Naive B cell (primary cell): ENCODE results near the gene GNB5. TPM values are rescaled to one million over a fixed set of nuclear protein-coding genes. Genes with fewer than 3 reads are reported as not detected.

ENCODE experiments used
- ATAC-seq, 2 donors: fragments of 150-1000 bp; cut with Tn5 transposase; 2 replicates each; pipeline ENCODE4 v1.10.0; 2021; ENCODE audit warnings: low read depth in 2 of 2, mild to moderate bottlenecking in 2 of 2, moderate library complexity in 2 of 2
- DNase-seq: peaks from one replicate; pipeline ENCODE4 v3.0.0; 2022
- H3K27ac Mint-ChIP-seq, 6 donors: one replicate each; pipeline ENCODE4 v1.8.0; 2020 to 2022; ENCODE audit warnings: mild to moderate bottlenecking in 6 of 6, mixed read lengths in 6 of 6, moderate library complexity in 5 of 6, inconsistent platforms in 2 of 6
- H3K27me3 Mint-ChIP-seq, 3 donors: one replicate each; pipeline ENCODE4 v1.8.0; 2021 to 2022; ENCODE audit warnings: mixed read lengths in 3 of 3, mild to moderate bottlenecking in 1 of 3
- H3K36me3 Mint-ChIP-seq, 2 donors: one replicate each; pipeline ENCODE4 v1.8.0; 2020 to 2022; ENCODE audit warnings: mixed read lengths in 2 of 2, inconsistent platforms in 1 of 2, mild to moderate bottlenecking in 1 of 2
- H3K4me1 Mint-ChIP-seq, 3 donors: one replicate each; pipeline ENCODE4 v1.8.0; 2020 to 2022; ENCODE audit warnings: mixed read lengths in 3 of 3, inconsistent platforms in 1 of 3, mild to moderate bottlenecking in 1 of 3, moderate library complexity in 1 of 3
- H3K4me3 Mint-ChIP-seq, 8 donors: one replicate each; pipeline ENCODE4 v1.8.0; 2020 to 2022; ENCODE audit warnings: mild to moderate bottlenecking in 8 of 8, mixed read lengths in 8 of 8, moderate library complexity in 8 of 8, inconsistent platforms in 2 of 8
- H3K9me3 Mint-ChIP-seq, 7 donors: one replicate each; pipeline ENCODE4 v1.8.0; 2020 to 2022; ENCODE audit warnings: mixed read lengths in 7 of 7, mild to moderate bottlenecking in 5 of 7, inconsistent platforms in 2 of 7, moderate library complexity in 1 of 7
- polyA plus RNA-seq, 6 donors: library from polyadenylated mRNA; unstranded; fragments of 300-500 nt; fragmentation: Illumina TruSeq; gene quantifications; one replicate each; pipeline ENCODE4 v1.2.3, GENCODE V29; 2021; ENCODE audit warnings: low read depth in 6 of 6

The GNB5 gene
- polyA plus RNA-seq, 6 donors from 2014 or later: 76.9 to 103 (median 88.7) TPM

- H3K36me3 Mint-ChIP-seq: no peaks in the 10 kb centered on the region
- peaks cover 19 to 24% (median 23%) of the 10 kb centered on the region in 3 donors for H3K4me1 Mint-ChIP-seq
- H3K27me3 Mint-ChIP-seq: peaks cover 4 to 9% (median 9%) of the 10 kb centered on the region in 3 donors
- H3K27ac Mint-ChIP-seq: peak overlapping the region in 1 of 6 donors; percentile 1
- ATAC-seq: peak; percentile 80 to 86
- H3K9me3 Mint-ChIP-seq: no peaks in the 10 kb centered on the region
- peak; percentile 62 for DNase-seq
- no peak overlapping the region for H3K4me3 Mint-ChIP-seq
Measured at GRCh38 chr15:52078876-52079700, 112.1 kb downstream of the GNB5 start.

- no peaks in the 10 kb centered on the region for H3K9me3 Mint-ChIP-seq
Measured at GRCh38 chr15:52078197-52078875, 112.9 kb downstream of the GNB5 start.

DNA sequence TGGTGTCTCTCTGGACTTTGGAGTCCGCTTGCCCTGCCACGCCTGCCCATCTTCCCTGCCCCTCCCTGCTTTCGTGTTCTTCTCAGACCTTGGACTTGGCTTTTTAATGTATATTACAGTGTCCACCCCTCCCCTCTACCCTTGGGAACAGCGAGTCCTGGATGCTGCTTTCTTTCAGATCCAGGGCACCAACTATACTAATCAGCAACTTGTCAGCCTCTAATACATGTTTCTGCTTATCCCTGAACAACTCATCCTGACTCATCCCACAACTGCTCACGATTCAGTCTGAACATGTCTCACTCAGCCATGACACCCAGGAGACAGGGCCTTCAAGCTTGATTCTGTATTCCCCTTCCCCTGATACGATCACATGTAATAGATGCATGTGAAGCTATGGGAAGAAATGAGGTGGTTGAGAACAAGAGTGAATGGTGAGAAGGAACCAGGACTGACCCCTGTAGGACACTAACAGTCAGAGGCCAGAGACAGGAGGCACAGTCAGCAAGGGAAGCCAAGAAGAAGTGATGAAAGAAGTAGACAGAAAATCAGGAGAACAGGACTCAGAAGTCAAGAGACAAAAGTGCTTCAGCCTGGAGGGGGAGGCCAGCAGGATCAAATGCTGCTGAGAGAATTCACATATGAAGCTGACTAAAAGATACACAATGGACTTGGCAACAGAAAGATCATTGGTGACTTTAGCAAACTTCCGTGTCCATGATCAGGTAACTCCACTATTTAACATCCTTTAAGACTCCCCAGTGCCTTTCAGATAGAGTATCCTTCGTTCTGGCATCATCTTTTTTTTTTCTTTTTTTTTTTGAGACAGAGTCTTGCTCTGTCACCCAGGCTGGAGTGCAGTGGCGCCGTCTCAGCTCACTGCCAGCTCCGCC, 114.1 kb downstream of the GNB5 start:
- Mint-ChIP-seq H3K9me3 (no peaks in the 10 kb centered on the region), H3K4me1 (peaks cover 5 to 13% (median 12%) of the 10 kb centered on the region in 3 donors), H3K27me3 (peaks cover 4 to 9% (median 9%) of the 10 kb centered on the region in 3 donors), H3K36me3 (no peaks in the 10 kb centered on the region), H3K4me3 (no peak overlapping the region), H3K27ac (peak overlapping the region in 1 of 6 donors; percentile 12)
- no peak for ATAC-seq
- no peak for DNase-seq

More at GRCh38 chr15:52078197-52078875, 112.9 kb downstream of the GNB5 start:
- no peaks in the 10 kb centered on the region for H3K36me3 Mint-ChIP-seq
- DNase-seq (no peak), ATAC-seq (no peak)
- peaks cover 17 to 24% (median 23%) of the 10 kb centered on the region in 3 donors for H3K4me1 Mint-ChIP-seq
- H3K27me3 Mint-ChIP-seq: peaks cover 4 to 9% (median 9%) of the 10 kb centered on the region in 3 donors
- no peak overlapping the region for H3K27ac Mint-ChIP-seq
- H3K4me3 Mint-ChIP-seq: no peak overlapping the region

DNA sequence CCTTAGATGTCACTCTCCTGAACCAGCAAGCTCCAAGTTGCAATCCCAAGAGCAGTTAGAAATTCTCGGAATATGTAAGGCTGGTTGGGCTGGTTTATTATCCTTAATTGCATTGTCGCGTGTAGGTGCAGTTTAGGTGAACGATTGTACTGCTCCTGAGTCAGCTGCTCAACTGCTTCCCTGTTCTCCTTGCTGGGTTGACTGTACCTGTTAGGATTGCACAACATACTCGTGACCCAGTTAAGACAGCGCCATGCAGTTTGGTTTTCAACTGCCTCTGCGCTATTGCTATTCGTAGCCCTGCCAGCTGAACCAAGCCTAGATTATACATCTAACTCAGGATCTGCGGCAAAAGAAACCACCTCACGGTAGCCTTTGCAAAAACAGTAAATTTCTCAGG, 119.6 kb downstream of the GNB5 start:
- ATAC-seq (no peak), DNase-seq (no peak)
- Mint-ChIP-seq H3K4me1 (peaks cover 0 to 6% (median 4%) of the 10 kb centered on the region in 3 donors), H3K4me3 (no peak overlapping the region), H3K27ac (no peak overlapping the region), H3K27me3 (no peaks in the 10 kb centered on the region), H3K36me3 (no peaks in the 10 kb centered on the region), H3K9me3 (no peaks in the 10 kb centered on the region)

GRCh38 chr15:52069559-52069958, 121.6 kb downstream of the GNB5 start:
- H3K27me3 Mint-ChIP-seq: no peaks in the 10 kb centered on the region
- peaks cover 0 to 6% (median 4%) of the 10 kb centered on the region in 3 donors for H3K4me1 Mint-ChIP-seq
- no peak for DNase-seq
- no peak for ATAC-seq
- H3K27ac Mint-ChIP-seq: no peak overlapping the region
- H3K36me3 Mint-ChIP-seq: peaks cover under 1 to 3% of the 10 kb centered on the region in 2 donors
- no peak overlapping the region for H3K4me3 Mint-ChIP-seq
- no peaks in the 10 kb centered on the region for H3K9me3 Mint-ChIP-seq

GRCh38 chr15:52068004-52068615, 123.1 kb downstream of the GNB5 start:
- Mint-ChIP-seq H3K9me3 (no peaks in the 10 kb centered on the region), H3K27me3 (no peaks in the 10 kb centered on the region), H3K4me3 (no peak overlapping the region), H3K27ac (peak overlapping the region in 1 of 6 donors; percentile 6), H3K4me1 (peaks cover 0 to 6% (median 4%) of the 10 kb centered on the region in 3 donors), H3K36me3 (peaks cover 15 to 18% of the 10 kb centered on the region in 2 donors)
- DNase-seq (no peak), ATAC-seq (no peak)

DNA sequence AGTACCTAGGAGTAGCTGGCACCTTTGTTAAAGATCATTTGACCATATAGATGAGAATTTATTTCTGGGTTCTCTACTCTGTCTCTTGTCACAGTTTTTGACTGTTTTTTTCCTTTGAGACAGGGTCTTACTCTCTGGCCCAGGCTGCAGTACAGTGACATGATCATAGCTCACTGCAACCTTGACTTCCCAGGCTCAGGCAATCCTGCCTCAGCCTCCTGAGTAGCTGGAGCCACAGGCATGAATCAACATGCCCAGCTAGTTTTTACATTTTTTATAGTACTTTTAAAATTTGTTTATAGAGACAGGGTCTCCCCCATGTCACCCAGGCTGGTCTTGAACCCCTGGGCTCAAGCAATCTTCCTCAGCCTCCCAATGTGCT, 123.7 kb downstream of the GNB5 start:
- peaks cover 0 to 6% (median 4%) of the 10 kb centered on the region in 3 donors for H3K4me1 Mint-ChIP-seq
- DNase-seq (no peak), ATAC-seq (no peak)
- H3K27ac Mint-ChIP-seq: no peak overlapping the region
- no peaks in the 10 kb centered on the region for H3K27me3 Mint-ChIP-seq
- H3K4me3 Mint-ChIP-seq: no peak overlapping the region
- peaks cover 18 to 19% of the 10 kb centered on the region in 2 donors for H3K36me3 Mint-ChIP-seq
- no peaks in the 10 kb centered on the region for H3K9me3 Mint-ChIP-seq

DNA sequence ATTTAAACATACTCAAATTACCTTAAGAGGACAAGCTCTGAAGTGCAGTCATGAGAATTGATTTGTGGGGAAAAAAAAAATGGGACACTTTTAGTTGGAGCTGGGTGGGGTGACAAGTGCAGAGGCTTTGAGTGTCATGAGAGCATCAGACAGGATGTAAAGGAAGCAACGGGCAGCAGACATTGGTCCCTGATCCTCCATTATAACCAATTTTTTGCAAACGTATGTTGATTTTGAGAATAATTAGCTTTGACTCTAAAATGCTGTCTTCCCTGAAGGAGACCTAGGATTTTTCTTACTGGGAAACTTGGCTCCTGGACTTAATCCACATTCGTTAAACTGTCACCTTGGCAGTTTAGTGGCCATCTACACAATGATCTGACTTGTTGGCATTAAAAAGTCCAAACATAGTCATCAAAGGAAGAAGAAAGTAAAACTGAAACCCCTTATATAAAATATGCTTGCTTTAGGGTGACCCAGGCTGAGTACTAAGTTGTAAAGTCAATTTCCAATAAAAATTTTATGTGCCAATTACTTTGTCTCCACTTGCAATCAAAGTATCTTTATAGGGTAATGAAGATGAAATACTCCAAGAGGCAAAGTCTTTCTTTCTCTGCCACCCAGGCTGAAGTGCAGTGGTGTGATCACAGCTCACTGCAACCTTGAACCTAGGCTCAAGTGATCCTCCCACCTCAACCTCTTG, 124.2 kb downstream of the GNB5 start:
- H3K36me3 Mint-ChIP-seq: peaks cover 18 to 19% of the 10 kb centered on the region in 2 donors
- DNase-seq: no peak
- H3K4me1 Mint-ChIP-seq: peaks cover 0 to 6% (median 4%) of the 10 kb centered on the region in 3 donors
- H3K27me3 Mint-ChIP-seq: no peaks in the 10 kb centered on the region
- peak overlapping the region in 2 of 6 donors; percentile 16 to 87 for H3K27ac Mint-ChIP-seq
- H3K4me3 Mint-ChIP-seq: no peak overlapping the region
- ATAC-seq: no peak
- no peaks in the 10 kb centered on the region for H3K9me3 Mint-ChIP-seq

Other genes with a start within 250 kb of the GNB5 start
- 10 to 100 TPM in 5 of 6 donors, 1 to 10 TPM in 1; 8.0 to 23.9 (median 13.8) TPM for gene LEO1, start 219.6 kb downstream of the GNB5 start, polyA plus RNA-seq
- 10 to 100 TPM in 1 of 6 donors, 1 to 10 TPM in 5; 4.2 to 13.6 (median 7.6) TPM for gene MAPK6, start 172.2 kb downstream of the GNB5 start, polyA plus RNA-seq
- under 1 TPM in 1 of 6 donors, not detected in 5; 0.31 TPM for gene BCL2L10, start 78.6 kb downstream of the GNB5 start, polyA plus RNA-seq
- under 1 TPM in 4 of 6 donors, not detected in 2; 0.08 to 0.32 (median 0.22) TPM for gene MYO5C, start 104.4 kb upstream of the GNB5 start, polyA plus RNA-seq